Stimulated activated CD4-positive, alpha-beta T cell treated with anti-CD3 and anti-CD28 coated beads, TNF-alpha, amount 100 ng/mL, for 24 hours (primary cell): ENCODE data around the gene ANKRD17.

Experiments used
- DNase-seq, 3 experiments: peaks; one replicate each; pipeline ENCODE4 v3.0.0-alpha.2; 2020; ENCODE audit warnings: low read depth in 3 of 3

ANKRD17 gene

GRCh38 chr4:73064536-73064935 is 194.1 kb downstream of the ANKRD17 start:
- no peak for DNase-seq

GRCh38 chr4:73055241-73055897 is 203.2 kb downstream of the ANKRD17 start:
- no peak for DNase-seq

- DNase-seq = no peak
Measured at GRCh38 chr4:73053974-73054480, 204.6 kb downstream of the ANKRD17 start.

GRCh38 chr4:73053076-73053475 is 205.5 kb downstream of the ANKRD17 start:
- no peak for DNase-seq

GRCh38 chr4:73051625-73052024 is 207.0 kb downstream of the ANKRD17 start:
- DNase-seq = no peak

- DNase-seq = no peak
Measured at GRCh38 chr4:73045879-73046278, 212.7 kb downstream of the ANKRD17 start.

- no peak for DNase-seq
Measured at GRCh38 chr4:73037057-73037456, 221.5 kb downstream of the ANKRD17 start.

GRCh38 chr4:73036123-73036522 is 222.5 kb downstream of the ANKRD17 start:
- DNase-seq = no peak

- DNase-seq = no peak
Measured at GRCh38 chr4:73034896-73035295, 223.7 kb downstream of the ANKRD17 start.

- DNase-seq = no peak
Measured at GRCh38 chr4:73028621-73029020, 230.0 kb downstream of the ANKRD17 start.
